Measurements from ENCODE around the gene ABHD3. TPM values are rescaled to one million over a fixed set of nuclear protein-coding genes. Genes with fewer than 3 reads are reported as not detected.
"Not testable (repeated sequence)": the region's sequence is repeated elsewhere in the genome, so short reads cannot be mapped to it uniquely, and the experiment has no call there.

The ABHD3 gene
- total RNA-seq, 1 donor from 2014 or later, result 21.1 TPM

DNA sequence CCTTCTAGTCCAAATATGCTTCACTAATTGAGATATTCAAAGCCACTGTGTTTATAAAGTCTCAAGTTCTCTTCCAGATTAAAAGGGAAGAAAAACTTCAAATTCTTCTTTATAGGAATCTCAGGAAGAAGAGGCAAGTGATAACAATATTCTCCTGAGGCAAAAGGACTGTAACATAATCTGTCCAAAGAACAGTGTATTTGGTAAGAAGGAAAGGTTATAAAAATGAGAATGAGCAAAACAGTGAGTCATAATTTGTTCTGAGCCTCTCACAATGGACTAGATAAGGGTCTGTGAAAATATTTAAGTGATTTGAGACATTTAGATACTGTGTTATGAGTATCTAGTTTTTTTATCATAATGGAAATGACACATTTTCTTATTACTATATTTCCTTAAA is 48.2 kb downstream of the ABHD3 start:
- DNase-seq (ENCODE audit: low read depth, low spot score), result no peak
- H3K4me3 Mint-ChIP-seq, result no peak overlapping the region
- peaks cover 9% of the 10 kb centered on the region for H3K36me3 Mint-ChIP-seq (ENCODE audit: low read depth)
- peaks cover 4% of the 10 kb centered on the region for H3K4me1 Mint-ChIP-seq
- TF ChIP-seq, protein P1, sequence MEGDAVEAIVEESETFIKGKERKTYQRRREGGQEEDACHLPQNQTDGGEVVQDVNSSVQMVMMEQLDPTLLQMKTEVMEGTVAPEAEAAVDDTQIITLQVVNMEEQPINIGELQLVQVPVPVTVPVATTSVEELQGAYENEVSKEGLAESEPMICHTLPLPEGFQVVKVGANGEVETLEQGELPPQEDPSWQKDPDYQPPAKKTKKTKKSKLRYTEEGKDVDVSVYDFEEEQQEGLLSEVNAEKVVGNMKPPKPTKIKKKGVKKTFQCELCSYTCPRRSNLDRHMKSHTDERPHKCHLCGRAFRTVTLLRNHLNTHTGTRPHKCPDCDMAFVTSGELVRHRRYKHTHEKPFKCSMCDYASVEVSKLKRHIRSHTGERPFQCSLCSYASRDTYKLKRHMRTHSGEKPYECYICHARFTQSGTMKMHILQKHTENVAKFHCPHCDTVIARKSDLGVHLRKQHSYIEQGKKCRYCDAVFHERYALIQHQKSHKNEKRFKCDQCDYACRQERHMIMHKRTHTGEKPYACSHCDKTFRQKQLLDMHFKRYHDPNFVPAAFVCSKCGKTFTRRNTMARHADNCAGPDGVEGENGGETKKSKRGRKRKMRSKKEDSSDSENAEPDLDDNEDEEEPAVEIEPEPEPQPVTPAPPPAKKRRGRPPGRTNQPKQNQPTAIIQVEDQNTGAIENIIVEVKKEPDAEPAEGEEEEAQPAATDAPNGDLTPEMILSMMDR (conservative IDR thresholded peaks at IDR 0.05), result no peak
- H3K27me3 Mint-ChIP-seq (ENCODE audit: low read depth), result no peaks in the 10 kb centered on the region
- no peaks in the 10 kb centered on the region for H3K9me3 Mint-ChIP-seq
- H3K27ac Mint-ChIP-seq (ENCODE audit: unreplicated experiment), result no peak overlapping the region

GRCh38 chr18:21653361-21653760 is 51.2 kb downstream of the ABHD3 start:
- H3K4me3 Mint-ChIP-seq, result no peak overlapping the region
- no peaks in the 10 kb centered on the region for H3K27me3 Mint-ChIP-seq (ENCODE audit: low read depth)

GRCh38 chr18:21652073-21652472 is 52.5 kb downstream of the ABHD3 start:
- no peak overlapping the region for H3K27ac Mint-ChIP-seq (ENCODE audit: unreplicated experiment)
- H3K27me3 Mint-ChIP-seq (ENCODE audit: low read depth), result no peaks in the 10 kb centered on the region
- peaks cover 9% of the 10 kb centered on the region for H3K36me3 Mint-ChIP-seq (ENCODE audit: low read depth)
- DNase-seq (ENCODE audit: low read depth, low spot score), result no peak
- no peaks in the 10 kb centered on the region for H3K9me3 Mint-ChIP-seq
- H3K4me3 Mint-ChIP-seq, result no peak overlapping the region
- peaks cover 4% of the 10 kb centered on the region for H3K4me1 Mint-ChIP-seq
- TF ChIP-seq, protein P1 (conservative IDR thresholded peaks at IDR 0.05), result no peak

More at GRCh38 chr18:21653361-21653760, 51.2 kb downstream of the ABHD3 start:
- Mint-ChIP-seq H3K36me3 (ENCODE audit: low read depth) (peaks cover 9% of the 10 kb centered on the region), H3K9me3 (no peaks in the 10 kb centered on the region), H3K4me1 (peaks cover 4% of the 10 kb centered on the region), H3K27ac (ENCODE audit: unreplicated experiment) (no peak overlapping the region)
- no peak for DNase-seq (ENCODE audit: low read depth, low spot score)
- TF ChIP-seq, protein P1 (conservative IDR thresholded peaks at IDR 0.05), result no peak

- TF ChIP-seq, protein P1 (conservative IDR thresholded peaks at IDR 0.05), result no peak
- H3K4me3 Mint-ChIP-seq, result no peak overlapping the region
- no peaks in the 10 kb centered on the region for H3K27me3 Mint-ChIP-seq (ENCODE audit: low read depth)
- H3K4me1 Mint-ChIP-seq, result peaks cover 4% of the 10 kb centered on the region
- no peaks in the 10 kb centered on the region for H3K9me3 Mint-ChIP-seq
- DNase-seq (ENCODE audit: low read depth, low spot score), result no peak
- no peak overlapping the region for H3K27ac Mint-ChIP-seq (ENCODE audit: unreplicated experiment)
- H3K36me3 Mint-ChIP-seq (ENCODE audit: low read depth), result peaks cover 6% of the 10 kb centered on the region
These were observed 54.3 kb downstream of the ABHD3 start for GRCh38 chr18:21650311-21650710.

DNA sequence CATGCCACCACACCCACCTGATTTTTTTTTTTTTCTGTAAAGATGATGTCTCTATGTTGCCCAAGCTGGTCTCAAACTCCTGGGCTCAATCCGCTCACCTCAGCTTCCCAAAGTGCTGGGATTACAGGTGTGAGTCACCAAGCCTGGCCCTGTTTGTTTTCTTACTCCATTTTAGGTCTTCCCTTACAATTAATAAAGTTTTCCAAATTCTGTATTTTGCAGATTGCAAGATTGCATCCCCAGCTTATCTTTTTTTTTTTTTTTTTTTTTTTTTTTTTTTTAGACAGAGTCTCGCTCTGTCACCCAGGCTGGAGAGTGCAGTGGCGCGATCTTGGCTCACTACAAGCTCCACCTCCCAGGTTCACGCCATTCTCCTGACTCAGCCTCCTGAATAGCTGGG is 64.2 kb downstream of the ABHD3 start:
- H3K36me3 Mint-ChIP-seq (ENCODE audit: low read depth); H3K4me3 Mint-ChIP-seq; H3K27me3 Mint-ChIP-seq (ENCODE audit: low read depth); DNase-seq (ENCODE audit: low read depth, low spot score); H3K9me3 Mint-ChIP-seq; H3K4me1 Mint-ChIP-seq; H3K27ac Mint-ChIP-seq (ENCODE audit: unreplicated experiment): not testable (repeated sequence)

- Mint-ChIP-seq H3K9me3 (no peaks in the 10 kb centered on the region), H3K4me3 (no peak overlapping the region), H3K36me3 (ENCODE audit: low read depth) (peaks cover 4% of the 10 kb centered on the region), H3K4me1 (no peaks in the 10 kb centered on the region), H3K27me3 (ENCODE audit: low read depth) (no peaks in the 10 kb centered on the region), H3K27ac (ENCODE audit: unreplicated experiment) (no peak overlapping the region)
- TF ChIP-seq, protein P1 (conservative IDR thresholded peaks at IDR 0.05), result no peak
- no peak for DNase-seq (ENCODE audit: low read depth, low spot score)
These were observed 65.8 kb downstream of the ABHD3 start for GRCh38 chr18:21638822-21639221.
